GM21619 (cell line): ENCODE results near the gene TTC33.
A peak's percentile ranks its signal among the peaks of the same experiment; 100 is the strongest.
"Not testable (repeated sequence)": the region's sequence is repeated elsewhere in the genome, so short reads cannot be mapped to it uniquely, and the experiment has no call there.

Experiments
- ATAC-seq: cut with Tn5 transposase; IDR thresholded peaks from one replicate; pipeline ENCODE4 v1.9.1; 2021; ENCODE audit not compliant: unreplicated experiment

The TTC33 gene

DNA sequence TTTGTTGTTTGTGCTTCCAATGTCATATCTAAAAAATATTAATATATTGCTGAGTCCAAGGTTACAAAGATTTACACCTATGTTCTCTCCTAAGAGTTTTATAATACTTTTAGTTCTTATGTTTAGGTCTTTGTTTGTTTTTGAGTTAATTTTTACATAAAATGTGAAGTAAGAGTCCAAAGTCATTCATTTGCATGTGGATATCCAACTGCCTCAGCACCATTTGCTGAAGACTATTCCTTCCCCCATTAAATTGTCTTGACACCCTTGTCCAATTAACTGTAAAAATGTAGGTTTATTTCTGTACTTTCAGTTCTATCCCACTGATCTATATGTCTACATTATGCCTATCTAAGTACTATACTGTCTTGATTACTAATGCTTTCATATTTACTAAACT lies 35.7 kb downstream of the TTC33 start:
- ATAC-seq = no peak

GRCh38 chr5:40717281-40717680 lies 38.5 kb downstream of the TTC33 start:
- ATAC-seq = no peak

DNA sequence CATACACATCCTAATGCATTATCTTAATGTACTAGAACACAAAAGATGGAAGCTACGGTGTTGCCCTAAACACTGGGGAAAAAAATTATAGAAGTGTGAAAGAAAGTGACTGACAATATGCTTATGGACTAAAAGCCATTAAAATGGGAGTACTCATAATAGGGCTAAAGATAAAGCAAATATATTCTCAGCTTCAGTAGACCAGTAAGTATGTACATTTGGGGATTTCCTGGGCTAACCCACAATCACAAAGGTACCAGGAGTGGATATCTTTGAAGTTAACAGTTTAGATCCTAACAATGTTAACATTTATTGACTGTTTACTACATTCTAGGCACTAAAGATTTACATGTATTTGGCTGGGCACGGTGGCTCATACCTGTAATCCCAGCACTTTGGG lies 39.2 kb downstream of the TTC33 start:
- no peak for ATAC-seq

DNA sequence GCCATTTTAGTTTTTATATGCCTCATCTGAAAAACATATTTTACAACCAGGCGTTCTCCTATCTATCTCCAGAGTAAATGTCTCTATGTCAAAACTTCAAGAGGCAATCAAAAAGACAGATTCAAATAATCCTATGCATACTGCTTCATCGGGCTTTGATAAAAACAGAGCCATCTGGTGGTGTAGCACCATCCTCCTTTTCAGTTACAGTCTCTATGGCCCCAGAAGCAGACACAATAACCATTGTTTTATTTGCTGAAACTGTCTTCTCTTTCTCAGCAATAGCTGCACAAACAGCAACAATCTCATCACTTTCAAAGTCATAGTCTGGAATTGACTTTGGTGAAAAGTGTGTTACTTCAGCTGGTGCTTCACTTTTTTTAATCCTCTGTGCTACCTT lies 39.8 kb downstream of the TTC33 start:
- no peak for ATAC-seq

- ATAC-seq = no peak
These were observed 41.8 kb downstream of the TTC33 start for GRCh38 chr5:40714001-40714400.

DNA sequence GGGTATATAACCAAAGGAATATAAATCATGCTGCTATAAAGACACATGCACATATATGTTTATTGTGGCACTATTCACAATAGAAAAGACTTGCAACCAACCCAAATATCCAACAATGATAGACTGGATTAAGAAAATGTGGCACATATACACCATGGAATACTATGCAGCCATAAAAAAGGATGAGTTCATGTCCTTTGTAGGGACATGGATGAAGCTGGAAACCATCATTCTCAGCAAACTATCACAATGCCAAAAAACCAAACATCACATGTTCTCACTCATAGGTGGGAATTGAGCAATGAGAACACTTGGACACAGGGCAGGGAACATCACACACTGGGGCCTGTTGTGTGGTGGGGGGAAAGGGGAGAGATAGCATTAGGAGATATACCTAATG lies 45.2 kb downstream of the TTC33 start:
- ATAC-seq = not testable (repeated sequence)

DNA sequence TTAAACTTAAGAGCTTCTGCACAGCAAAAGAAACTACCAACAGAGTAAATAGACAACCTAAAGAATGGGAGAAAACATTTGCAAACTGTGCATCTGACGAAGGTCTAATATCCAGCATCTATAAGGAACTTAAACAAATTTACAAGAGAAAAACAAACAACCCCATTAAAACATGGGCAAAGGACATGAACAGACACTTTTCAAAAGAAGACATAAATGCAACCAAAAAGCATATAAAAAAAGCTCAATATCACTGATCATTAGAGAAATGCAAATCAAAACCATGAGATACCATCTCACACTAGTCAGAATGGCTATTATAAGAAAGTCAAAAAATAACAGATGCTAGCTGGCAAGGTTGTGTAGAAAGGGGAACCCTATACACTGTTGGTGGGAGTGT lies 50.3 kb downstream of the TTC33 start:
- ATAC-seq = not testable (repeated sequence)

- not testable (repeated sequence) for ATAC-seq
These were observed 53.7 kb downstream of the TTC33 start for GRCh38 chr5:40702027-40702426.

DNA sequence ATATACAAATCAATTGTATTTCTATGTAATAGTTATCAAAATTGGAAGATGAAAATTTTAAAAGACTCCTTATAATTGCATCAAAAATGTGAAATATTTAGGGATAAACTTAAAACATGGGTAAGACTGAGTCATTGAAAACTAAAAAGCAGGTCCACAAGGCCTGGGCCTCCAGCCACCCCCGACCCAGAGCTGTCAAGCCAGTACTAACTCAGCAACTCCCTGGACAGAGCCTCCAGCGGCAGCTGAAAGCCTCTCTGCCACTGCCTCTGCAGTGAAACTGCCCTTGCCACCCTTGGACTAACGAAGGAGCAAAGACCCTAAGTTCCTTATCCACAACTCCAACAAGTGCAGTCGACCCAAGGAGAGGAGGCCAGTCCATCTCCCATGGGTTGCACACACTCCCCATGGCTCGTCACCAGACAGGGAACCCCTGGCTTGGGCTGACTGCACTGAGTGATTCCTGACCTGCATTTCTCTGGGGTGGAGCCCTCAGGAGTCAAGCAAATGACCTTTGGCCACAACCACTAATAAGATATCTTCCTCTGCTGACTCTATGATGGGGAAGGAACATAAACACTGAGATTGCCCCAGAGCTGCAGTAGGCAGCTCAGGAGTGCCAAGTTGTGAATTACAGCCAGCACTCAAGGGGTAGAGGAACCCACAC lies 55.5 kb downstream of the TTC33 start:
- no peak for ATAC-seq

- no peak for ATAC-seq
These were observed 61.3 kb downstream of the TTC33 start for GRCh38 chr5:40694433-40694832.

DNA sequence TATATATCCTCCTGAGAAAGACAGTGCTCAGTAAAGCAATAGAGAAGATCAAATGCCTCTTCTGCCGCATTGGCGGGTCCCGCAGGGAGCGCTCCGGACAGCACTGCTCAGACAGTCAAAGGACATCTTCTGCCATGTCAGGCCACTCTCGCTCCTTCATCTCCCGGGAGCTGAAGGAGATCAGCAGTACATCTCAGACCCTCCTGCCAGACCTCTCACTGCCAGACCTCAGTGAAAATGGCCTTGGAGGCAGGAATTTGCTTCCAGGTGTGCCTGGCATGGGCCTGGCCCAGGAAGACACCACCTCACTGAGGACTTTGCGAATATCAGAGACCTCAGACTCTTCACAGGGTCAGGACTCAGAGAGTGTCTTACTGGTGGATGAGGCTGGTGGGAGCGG lies 63.9 kb downstream of the TTC33 start:
- no peak for ATAC-seq

GRCh38 chr5:40690267-40690666 lies 65.5 kb downstream of the TTC33 start:
- no peak for ATAC-seq

GRCh38 chr5:40689438-40689837 lies 66.3 kb downstream of the TTC33 start:
- ATAC-seq = peak; percentile 67

DNA sequence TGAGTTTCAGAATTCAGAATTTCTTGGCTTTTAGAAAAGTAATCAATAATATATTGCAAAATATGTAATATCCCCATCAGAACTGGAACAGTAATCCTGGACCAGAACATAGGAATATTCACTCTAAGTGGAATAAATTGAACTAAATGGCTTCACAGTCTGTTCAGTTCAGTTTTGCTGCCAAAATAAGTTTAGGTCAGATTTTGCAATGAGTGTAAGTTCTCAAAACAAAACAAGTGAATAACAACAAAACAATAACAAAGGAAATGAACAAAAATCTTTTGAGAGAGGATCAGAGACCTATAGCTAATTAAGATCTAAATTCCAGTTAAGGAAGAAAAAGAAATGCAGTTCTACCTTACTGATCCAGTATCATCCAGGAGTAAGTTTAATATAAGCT lies 66.8 kb downstream of the TTC33 start:
- ATAC-seq = no peak

DNA sequence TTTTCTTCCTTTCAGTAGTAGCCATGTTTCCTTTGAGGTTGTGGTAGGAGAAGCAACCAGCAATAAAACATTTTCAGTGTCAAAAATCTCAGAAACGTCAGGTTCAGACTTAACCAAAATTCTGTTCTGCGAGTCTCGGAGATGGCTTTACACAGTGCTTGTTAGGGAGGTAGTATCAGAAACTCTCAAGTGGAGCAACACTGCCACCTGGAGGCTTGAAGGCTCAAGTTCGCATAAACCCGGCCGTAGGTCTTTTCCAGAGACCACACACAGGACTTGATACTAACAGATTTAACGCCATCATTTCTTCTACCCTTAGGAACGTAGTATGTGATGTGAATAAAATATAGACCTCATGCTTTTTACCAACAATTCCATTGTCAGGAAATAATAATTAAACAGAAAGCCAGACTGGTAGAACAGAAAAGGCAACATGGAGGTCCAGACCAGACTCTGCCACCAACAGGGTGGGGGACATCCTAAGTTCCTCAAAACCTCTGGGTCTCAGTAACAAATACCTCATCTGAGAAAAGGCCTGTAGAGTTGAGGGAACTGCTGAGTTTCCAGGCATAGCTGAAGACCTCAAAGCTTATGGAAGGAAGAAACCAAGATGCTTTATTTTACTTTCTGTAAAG lies 67.5 kb downstream of the TTC33 start:
- peak; percentile 84 for ATAC-seq

- ATAC-seq = no peak
These were observed 68.4 kb downstream of the TTC33 start for GRCh38 chr5:40687321-40687720.

- no peak for ATAC-seq
These were observed 69.7 kb downstream of the TTC33 start for GRCh38 chr5:40685976-40686486.

DNA sequence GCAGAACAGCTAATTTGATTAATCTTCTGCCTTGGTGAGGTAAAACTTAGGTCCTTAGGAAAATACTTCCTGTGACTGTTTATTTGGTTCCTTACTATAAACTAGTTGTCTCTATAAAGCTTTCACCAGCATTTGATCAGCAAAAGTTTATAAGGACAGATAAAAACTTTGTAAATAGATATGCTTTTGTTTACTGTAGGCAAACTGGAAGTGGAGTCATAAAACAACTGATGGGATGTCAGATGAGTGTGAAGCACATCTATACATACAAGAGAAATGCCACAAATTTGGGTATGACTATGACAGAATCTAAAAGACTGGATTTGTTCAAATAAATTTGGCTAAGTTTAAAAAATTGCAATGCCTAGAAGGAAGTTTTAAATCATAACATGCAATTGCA lies 70.6 kb downstream of the TTC33 start:
- ATAC-seq = no peak

DNA sequence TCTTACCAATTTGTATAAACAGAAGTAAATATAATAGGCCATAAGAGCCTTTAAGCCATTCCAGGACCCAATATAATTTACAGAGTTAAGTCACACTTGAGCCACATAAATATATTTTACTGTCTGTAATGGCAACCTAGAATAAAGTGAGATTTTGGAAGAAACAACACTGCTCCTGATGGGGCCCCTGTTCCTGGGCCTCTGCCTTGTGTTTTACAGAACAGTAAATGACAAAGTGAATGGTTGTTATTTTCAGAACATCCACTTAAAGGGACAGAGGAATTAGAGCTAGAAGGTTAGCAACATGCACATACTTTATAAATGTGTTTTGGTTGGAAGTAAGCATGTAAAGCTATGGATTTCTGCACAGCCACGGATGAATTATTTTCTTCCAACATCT lies 72.5 kb downstream of the TTC33 start:
- ATAC-seq = no peak

DNA sequence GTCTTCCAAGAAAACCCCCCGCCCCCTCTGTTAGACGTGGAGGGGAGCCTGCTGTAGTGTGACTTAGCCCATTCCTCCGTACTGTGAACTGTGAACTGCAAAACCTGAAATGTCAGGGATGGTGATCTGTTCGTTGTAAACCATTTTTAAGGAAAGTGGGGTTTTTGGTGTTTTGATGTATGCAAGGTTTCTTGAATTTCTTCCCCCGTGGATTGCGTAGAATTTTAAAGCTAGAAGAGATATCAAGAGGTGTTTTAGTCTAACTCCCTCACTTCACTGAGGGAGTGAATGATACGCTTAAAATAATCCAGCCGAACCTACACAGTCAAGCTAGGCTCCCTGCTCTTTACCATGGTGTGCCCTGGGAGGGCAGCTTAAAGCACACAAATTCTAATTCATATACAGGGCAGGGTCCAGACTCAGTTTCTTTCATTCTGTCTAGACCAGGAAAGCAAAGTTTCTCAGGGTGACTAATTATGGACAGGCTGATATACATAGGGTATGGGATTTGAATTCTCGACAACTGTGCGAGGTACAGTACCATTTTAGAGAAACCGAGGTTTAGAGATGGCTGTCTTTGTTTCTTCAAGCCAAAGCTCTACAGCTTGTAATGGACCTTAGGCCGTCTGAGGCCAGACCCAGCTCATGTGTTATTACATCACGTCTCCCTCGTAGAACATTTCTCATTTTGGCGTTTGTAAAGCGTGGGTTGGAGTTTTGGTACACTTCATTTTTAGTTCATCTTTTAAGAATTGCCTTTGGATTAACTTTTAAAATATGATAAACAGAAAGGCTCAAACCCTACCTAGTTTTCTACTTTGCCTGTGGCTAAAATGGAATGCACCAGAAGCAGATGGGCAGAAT lies 73.4 kb downstream of the TTC33 start:
- no peak for ATAC-seq

DNA sequence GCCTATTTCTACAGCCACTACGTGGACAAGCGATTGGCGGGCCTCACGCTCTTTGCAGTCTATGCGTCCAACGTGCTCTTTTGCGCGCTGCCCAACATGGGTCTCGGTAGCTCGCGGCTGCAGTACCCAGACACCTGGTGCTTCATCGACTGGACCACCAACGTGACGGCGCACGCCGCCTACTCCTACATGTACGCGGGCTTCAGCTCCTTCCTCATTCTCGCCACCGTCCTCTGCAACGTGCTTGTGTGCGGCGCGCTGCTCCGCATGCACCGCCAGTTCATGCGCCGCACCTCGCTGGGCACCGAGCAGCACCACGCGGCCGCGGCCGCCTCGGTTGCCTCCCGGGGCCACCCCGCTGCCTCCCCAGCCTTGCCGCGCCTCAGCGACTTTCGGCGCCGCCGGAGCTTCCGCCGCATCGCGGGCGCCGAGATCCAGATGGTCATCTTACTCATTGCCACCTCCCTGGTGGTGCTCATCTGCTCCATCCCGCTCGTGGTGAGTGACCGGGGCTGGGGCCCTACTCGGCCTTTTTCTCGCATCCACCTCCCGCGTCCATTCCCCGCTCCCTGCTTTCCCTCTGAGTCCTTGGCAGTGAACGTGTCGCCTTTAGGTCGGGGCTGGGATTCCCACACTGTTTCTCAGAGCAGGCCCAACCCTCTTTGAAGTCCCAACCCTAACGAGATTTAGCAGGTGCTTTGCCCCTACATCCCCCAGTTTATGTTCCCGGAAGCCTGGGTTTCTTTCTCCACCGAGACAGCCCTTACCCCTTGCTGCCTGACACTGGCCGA lies 74.2 kb downstream of the TTC33 start:
- ATAC-seq = peak; percentile 28
